Subcutaneous adipose tissue (tissue), 4 donors: ENCODE results near the gene UBE4A. TPM values are rescaled to one million over a fixed set of nuclear protein-coding genes. Genes with fewer than 3 reads are reported as not detected.

Experiments
- total RNA-seq, 4 donors: library from RNA; depleted of rRNA; stranded (reverse); fragments of >200 nt; gene quantifications; one replicate each; pipeline ENCODE4 v1.1.0, GENCODE V29; 2016
- TF ChIP-seq, protein P1 (sequence below): fragments of 450-650 bp; IDR thresholded peaks from one replicate; pipeline ENCODE4 v1.5.1; 2016; ENCODE audit warnings: low read depth, mild to moderate bottlenecking, control low read depth, antibody characterized with exemption, moderate library complexity

The UBE4A gene
- total RNA-seq, 4 donors from 2014 or later: 44.8 to 57.7 (median 45.8) TPM

DNA sequence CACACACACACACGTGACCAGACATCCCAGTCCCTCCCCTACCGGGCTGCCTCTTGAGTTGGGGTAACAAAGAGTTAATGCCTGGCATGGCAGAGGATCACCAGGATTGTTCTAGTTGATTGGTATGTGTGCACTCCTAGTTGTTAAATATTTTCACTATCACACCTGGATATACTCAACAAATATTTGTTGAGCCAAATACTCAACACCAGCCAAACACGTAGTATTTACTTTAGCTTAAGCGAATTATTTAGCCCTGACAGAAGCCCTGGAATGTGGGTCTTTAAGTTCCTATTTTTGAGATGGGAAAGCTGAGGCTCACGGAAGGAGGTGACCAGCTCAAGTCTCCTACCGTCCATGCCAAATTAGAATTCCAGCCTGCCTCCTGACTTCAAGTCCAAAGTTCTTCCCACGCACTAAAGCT, 44.4 kb upstream of the UBE4A start:
- TF ChIP-seq, protein P1, sequence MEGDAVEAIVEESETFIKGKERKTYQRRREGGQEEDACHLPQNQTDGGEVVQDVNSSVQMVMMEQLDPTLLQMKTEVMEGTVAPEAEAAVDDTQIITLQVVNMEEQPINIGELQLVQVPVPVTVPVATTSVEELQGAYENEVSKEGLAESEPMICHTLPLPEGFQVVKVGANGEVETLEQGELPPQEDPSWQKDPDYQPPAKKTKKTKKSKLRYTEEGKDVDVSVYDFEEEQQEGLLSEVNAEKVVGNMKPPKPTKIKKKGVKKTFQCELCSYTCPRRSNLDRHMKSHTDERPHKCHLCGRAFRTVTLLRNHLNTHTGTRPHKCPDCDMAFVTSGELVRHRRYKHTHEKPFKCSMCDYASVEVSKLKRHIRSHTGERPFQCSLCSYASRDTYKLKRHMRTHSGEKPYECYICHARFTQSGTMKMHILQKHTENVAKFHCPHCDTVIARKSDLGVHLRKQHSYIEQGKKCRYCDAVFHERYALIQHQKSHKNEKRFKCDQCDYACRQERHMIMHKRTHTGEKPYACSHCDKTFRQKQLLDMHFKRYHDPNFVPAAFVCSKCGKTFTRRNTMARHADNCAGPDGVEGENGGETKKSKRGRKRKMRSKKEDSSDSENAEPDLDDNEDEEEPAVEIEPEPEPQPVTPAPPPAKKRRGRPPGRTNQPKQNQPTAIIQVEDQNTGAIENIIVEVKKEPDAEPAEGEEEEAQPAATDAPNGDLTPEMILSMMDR: no peak

- TF ChIP-seq, protein P1: no peak
Observed at GRCh38 chr11:118318124-118318523, 41.3 kb upstream of the UBE4A start.

DNA sequence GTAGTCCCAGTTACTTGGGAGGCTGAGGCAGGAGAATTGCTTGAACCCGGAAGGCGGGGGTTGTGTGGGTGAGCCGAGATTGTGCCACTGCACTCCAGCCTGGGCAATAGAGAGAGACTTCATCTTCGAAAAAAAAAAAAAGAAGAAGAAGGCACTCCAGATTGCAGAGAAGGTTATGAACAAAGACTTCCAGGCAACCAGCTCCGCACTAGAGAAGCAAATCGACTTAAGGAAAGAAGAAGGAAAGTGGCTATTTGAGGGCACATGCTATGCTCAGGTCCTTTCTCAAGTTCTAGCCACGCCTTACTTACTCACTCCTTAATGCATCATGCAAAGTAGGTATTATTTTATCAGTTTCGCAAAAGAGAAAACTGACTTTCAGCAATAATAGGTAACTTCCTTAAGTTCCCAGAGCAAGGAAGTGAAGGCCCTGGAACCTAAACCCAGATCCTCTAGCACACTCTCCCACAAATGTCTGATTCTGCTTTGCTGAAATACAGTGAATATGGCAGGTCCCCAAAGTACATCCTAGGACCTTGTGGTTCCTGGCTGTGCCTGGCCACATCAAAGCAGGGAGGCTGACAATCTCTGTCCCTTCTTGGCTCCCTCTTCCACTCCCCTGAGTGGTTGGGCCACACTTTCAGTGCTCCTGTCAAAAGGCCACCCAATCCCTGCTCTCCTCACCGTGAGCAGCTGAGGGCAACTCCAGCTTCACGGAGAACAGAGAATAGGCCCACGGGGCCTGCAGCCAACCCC, 40.6 kb upstream of the UBE4A start:
- TF ChIP-seq, protein P1: no peak

DNA sequence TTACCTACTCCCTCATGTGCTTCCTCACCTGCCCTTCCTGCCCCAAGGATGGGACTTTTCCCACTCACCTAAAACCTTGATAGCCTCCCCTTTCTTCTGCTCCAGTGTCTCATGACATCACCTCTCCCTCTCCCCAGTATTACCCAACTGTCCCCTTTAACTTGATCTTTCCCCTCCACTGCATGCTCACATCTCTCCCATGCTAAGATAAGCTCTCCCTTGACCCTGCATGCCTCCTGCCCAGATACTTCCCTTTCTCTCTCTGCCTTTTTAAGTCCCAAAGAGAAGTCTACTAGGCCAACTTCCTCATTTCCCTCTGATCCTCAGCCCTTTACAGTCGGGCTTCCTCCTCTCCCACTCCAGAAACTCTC, 40.1 kb upstream of the UBE4A start:
- TF ChIP-seq, protein P1: no peak

DNA sequence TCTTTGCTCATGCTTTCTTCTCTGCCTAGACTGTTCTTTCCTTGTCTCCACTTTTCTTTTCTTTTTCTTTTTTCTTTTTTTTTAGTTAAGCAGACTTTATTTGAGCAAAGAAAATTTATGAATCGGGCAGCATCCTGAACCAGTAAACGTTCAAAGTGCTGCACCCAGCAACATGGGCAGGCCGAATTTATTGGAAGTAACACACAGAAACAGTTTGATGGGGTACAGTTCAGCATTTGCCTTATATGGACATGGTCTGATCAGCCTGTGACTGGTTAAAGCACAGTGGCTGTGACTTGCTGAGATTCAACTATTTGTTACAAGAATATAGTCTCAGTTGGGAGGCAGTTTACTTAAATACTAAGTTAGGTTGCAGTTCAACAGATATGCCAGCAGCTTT, 38.9 kb upstream of the UBE4A start:
- TF ChIP-seq, protein P1: no peak

DNA sequence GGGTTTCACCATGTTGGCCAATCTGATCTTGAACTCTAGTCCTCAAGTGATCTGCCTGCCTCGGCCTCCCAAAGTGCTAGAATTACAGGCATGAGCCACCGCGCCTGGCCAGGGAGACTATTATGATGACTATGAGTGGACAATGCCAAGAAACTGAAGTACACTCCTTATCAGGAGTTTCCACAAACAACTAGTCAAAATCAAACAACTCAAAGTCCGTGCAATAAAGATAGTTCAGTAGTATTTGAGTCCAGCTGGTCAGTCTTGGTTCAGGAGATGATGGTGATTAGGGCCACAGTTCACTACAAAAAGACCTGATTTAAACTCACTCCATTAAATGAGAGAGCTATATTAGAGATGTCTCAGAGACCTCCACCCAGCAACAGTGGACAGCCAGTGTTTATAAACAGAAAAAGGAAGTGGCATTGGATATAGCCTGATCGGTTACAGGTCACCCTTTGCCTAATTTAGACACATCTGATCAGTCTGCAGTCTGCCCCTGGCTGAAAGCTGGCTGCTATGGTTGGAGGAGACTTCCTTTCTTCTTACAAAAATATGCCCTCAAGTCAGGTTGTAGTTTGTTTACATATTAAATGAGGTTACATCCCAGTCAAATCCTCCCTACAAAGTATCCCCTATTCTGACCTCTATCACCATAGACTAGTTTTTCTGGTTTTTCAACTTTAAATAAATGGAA, 37.9 kb upstream of the UBE4A start:
- TF ChIP-seq, protein P1: no peak

DNA sequence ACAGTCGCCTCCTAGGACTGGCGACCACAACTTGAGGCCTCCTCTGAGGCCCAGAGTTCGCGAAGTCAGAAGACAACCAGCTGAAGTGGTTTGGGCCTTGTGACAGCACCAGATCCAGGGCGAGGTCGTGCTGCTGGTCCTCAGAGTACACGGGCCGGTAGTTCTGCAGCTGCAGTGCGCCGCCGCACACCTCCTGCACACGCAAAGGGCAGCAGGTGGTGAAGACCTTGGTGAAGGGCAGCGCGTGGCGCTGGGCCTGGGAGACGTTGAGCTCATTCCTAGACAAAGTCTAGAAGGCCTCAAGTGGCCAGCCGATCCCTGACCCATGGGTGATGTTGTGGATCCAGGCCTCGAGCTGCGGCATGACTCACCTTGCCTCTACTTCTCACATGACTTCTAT, 36.7 kb upstream of the UBE4A start:
- TF ChIP-seq, protein P1: no peak
